ENCODE results near the gene FOXO3.

GRCh38 chr6:108677894-108678293, 117.2 kb downstream of the FOXO3 start:
- TF ChIP-seq POLR2A (IDR thresholded peaks at IDR 0.05), result no peak
- no peak for TF ChIP-seq CTCF (IDR thresholded peaks at IDR 0.05)
- no peak for TF ChIP-seq EP300 (IDR thresholded peaks at IDR 0.05)
